K562 (cell line): ENCODE data around the gene LYSMD1. TPM values are rescaled to one million over a fixed set of nuclear protein-coding genes. Genes with fewer than 3 reads are reported as not detected.

Experiments
- ATF1 ChIP-seq, 2 experiments: fragments of 450-650 bp in 1 of 2; IDR thresholded peaks; 2 replicates each; pipeline ENCODE4 v1.6.1; 2016; ENCODE audit warnings: missing compliant biosample characterization in 1 of 2, missing genetic modification characterization in 1 of 2
- CBFA2T3 ChIP-seq: fragments of 450-650 bp; IDR thresholded peaks from 2 replicates; pipeline ENCODE4 v1.6.1; 2017
- CEBPB ChIP-seq: fragments of 450-650 bp; IDR thresholded peaks from 2 replicates; pipeline ENCODE4 v1.6.1; 2016; ENCODE audit warnings: missing genetic modification characterization, missing compliant biosample characterization
- DMBX1 ChIP-seq: fragments of 250-450 bp; sonication (Bioruptor Pico); IDR thresholded peaks from 2 replicates; pipeline ENCODE4 v1.8.0; 2022; ENCODE audit warnings: inconsistent platforms, mild to moderate bottlenecking, moderate library complexity, borderline replicate concordance
- E2F3 ChIP-seq: fragments of 250-450 bp; sonication (Bioruptor Pico); IDR thresholded peaks from 2 replicates; pipeline ENCODE4 v1.4.0; 2020; ENCODE audit warnings: mild to moderate bottlenecking
- FOXO4 ChIP-seq: fragments of 450-650 bp; formaldehyde crosslinking; IDR thresholded peaks from 2 replicates; pipeline ENCODE4 v1.4.0; 2020; ENCODE audit warnings: mild to moderate bottlenecking, moderate library complexity
- HDAC1 ChIP-seq, 2 experiments: fragments of 450-650 bp; IDR thresholded peaks; 2 replicates each; pipeline ENCODE4 v1.6.1; 2016 to 2017; ENCODE audit warnings: inconsistent platforms in 1 of 2, mild to moderate bottlenecking in 1 of 2, moderate library complexity in 1 of 2
- ILK ChIP-seq: fragments of 450-650 bp; IDR thresholded peaks from 2 replicates; pipeline ENCODE4 v1.6.1; 2016; ENCODE audit warnings: missing genetic modification characterization, low read depth, mild to moderate bottlenecking, missing compliant biosample characterization, moderate library complexity, borderline replicate concordance
- IRF2 ChIP-seq: sonication (generic); formaldehyde crosslinking; IDR thresholded peaks from 2 replicates; pipeline ENCODE4 v1.8.1; 2022; ENCODE audit warnings: mild to moderate bottlenecking, missing genetic modification reagents
- JUNB ChIP-seq: fragments of 450-650 bp; formaldehyde crosslinking; conservative IDR thresholded peaks from 2 replicates; pipeline ENCODE4 v1.4.0; 2020; ENCODE audit warnings: mild to moderate bottlenecking
- LARP7 ChIP-seq: fragments of 450-650 bp; IDR thresholded peaks from 2 replicates; pipeline ENCODE4 v1.6.1; 2016
- MAFF ChIP-seq: IDR thresholded peaks from 2 replicates; pipeline ENCODE4 v1.6.1; 2012; ENCODE audit warnings: low read length, improper control_type of control experiment
- NRF1 ChIP-seq, 2 experiments: fragments of 450-650 bp; IDR thresholded peaks in 1 of 2; conservative IDR thresholded peaks in 1 of 2; 2 replicates each; pipeline ENCODE4 v1.6.1; 2014; ENCODE audit warnings: mild to moderate bottlenecking in 2 of 2
- PML ChIP-seq: IDR thresholded peaks from 2 replicates; pipeline ENCODE4 v1.6.1; 2012; ENCODE audit warnings: low read length, inconsistent platforms
- POU5F1 ChIP-seq: fragments of 150-350 bp; IDR thresholded peaks from 2 replicates; pipeline ENCODE4 v1.6.1; 2014; ENCODE audit warnings: borderline replicate concordance, low read length, low read depth, mild to moderate bottlenecking; ENCODE audit not compliant: partially characterized antibody
- RAD51 ChIP-seq: fragments of 450-650 bp; IDR thresholded peaks from 2 replicates; pipeline ENCODE4 v1.7.1; 2016; ENCODE audit warnings: low read depth, mild to moderate bottlenecking, borderline replicate concordance
- RB1 ChIP-seq: fragments of 450-650 bp; IDR thresholded peaks from 2 replicates; pipeline ENCODE4 v1.6.1; 2017; ENCODE audit warnings: low read depth, mild to moderate bottlenecking
- RBM15 ChIP-seq: fragments of 200-400 bp; formaldehyde crosslinking; IDR thresholded peaks from 2 replicates; pipeline ENCODE4 v1.6.1; 2018; ENCODE audit warnings: mild to moderate bottlenecking, low read length, moderate library complexity; ENCODE audit not compliant: insufficient read depth
- RBM22 ChIP-seq: fragments of 200-400 bp; formaldehyde crosslinking; IDR thresholded peaks from 2 replicates; pipeline ENCODE4 v1.6.1; 2018; ENCODE audit warnings: low read length, low read depth; ENCODE audit not compliant: poor library complexity, severe bottlenecking
- SAFB ChIP-seq: fragments of 200-400 bp; formaldehyde crosslinking; IDR thresholded peaks from 2 replicates; pipeline ENCODE4 v1.6.1; 2017; ENCODE audit warnings: low read depth, low read length, borderline replicate concordance
- TOE1 ChIP-seq, 2 experiments: fragments of 450-650 bp in 1 of 2; sonication (generic) in 1 of 2; formaldehyde crosslinking in 1 of 2; IDR thresholded peaks; 2 replicates each; pipeline versions ENCODE4 v1.7.1 to v1.8.0; 2016 to 2022; ENCODE audit warnings: borderline replicate concordance in 2 of 2, mild to moderate bottlenecking in 2 of 2, antibody characterized with exemption in 1 of 2, inconsistent platforms in 1 of 2, low read depth in 1 of 2, missing genetic modification reagents in 1 of 2, moderate library complexity in 1 of 2
- ZNF232 ChIP-seq: sonication (generic); formaldehyde crosslinking; IDR thresholded peaks from 2 replicates; pipeline ENCODE4 v1.8.0; 2022; ENCODE audit warnings: mild to moderate bottlenecking, missing genetic modification reagents
- ZNF830 ChIP-seq: fragments of 250-450 bp; sonication (Bioruptor Pico); IDR thresholded peaks from 2 replicates; pipeline ENCODE4 v1.5.0; 2021; ENCODE audit warnings: mild to moderate bottlenecking
- polyA plus RNA-seq, 8 experiments: library from polyadenylated mRNA; depleted of rRNA in 4 of 8; stranded (reverse) in 5 of 8; unstranded in 3 of 8; fragments of >200 nt; fragmentation: Nextera tagmentation in 2 of 8; fragmentation: Illumina TruSeq in 1 of 8; extraction: Ambion mirVana in 2 of 8; extraction: Trizol in 1 of 8; gene quantifications; 2 replicates each; pipeline versions ENCODE4 v1.2.1 to v1.2.3, GENCODE V29; 2011 to 2014; ENCODE audit warnings: inconsistent platforms in 1 of 8, missing spikeins in 1 of 8
- total RNA-seq, 7 experiments: library from RNA; depleted of rRNA in 6 of 7; stranded (reverse); fragments of >200 nt in 6 of 7; fragmentation: Illumina TruSeq in 2 of 7; extraction: Trizol in 2 of 7; gene quantifications; 2 replicates each; pipeline versions ENCODE4 v1.2.1 to v1.2.3, GENCODE V29; 2011 to 2021; ENCODE audit warnings: low replicate concordance in 1 of 7
- TF ChIP-seq, protein P1 (sequence below): fragments of 450-650 bp; IDR thresholded peaks from one replicate; pipeline ENCODE4 v1.6.1; 2018; ENCODE audit warnings: mild to moderate bottlenecking, moderate library complexity; ENCODE audit not compliant: partially characterized antibody
- TF ChIP-seq, protein P2 (sequence below): fragments of 250-450 bp; sonication (Bioruptor Pico); IDR thresholded peaks from 2 replicates; pipeline ENCODE4 v1.5.1; 2021; ENCODE audit warnings: mild to moderate bottlenecking

LYSMD1 gene
- total and polyA plus RNA-seq, 9 of the 15 experiments (the other 6 are each of a cell fraction or from before 2014, with no cell fraction given), result 2.2 to 9.4 (median 6.0) TPM

- TF ChIP-seq, protein P1, sequence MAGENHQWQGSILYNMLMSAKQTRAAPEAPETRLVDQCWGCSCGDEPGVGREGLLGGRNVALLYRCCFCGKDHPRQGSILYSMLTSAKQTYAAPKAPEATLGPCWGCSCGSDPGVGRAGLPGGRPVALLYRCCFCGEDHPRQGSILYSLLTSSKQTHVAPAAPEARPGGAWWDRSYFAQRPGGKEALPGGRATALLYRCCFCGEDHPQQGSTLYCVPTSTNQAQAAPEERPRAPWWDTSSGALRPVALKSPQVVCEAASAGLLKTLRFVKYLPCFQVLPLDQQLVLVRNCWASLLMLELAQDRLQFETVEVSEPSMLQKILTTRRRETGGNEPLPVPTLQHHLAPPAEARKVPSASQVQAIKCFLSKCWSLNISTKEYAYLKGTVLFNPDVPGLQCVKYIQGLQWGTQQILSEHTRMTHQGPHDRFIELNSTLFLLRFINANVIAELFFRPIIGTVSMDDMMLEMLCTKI, result no peak
- TF ChIP-seq MAFF, result no peak
- TF ChIP-seq RBM15, result no peak
- TF ChIP-seq ZNF232 (CRISPR knock-in tag), result no peak
- TF ChIP-seq HDAC1 (IDR thresholded peaks at IDR 0.05), result peak in 1 of 2 experiments; percentile 67; a peak in 2 of 4 replicates
- TF ChIP-seq JUNB (CRISPR knock-in tag), result no peak
- TF ChIP-seq RB1, result peak; percentile 67; the same call in 1 of the 2 replicates
- no peak for TF ChIP-seq FOXO4
- TF ChIP-seq RBM22, result no peak
- TF ChIP-seq RAD51, result 0 out of 2 replicates have a peak, but pooled peaks have one; percentile 36
- no peak for TF ChIP-seq LARP7
- no peak for TF ChIP-seq IRF2 (CRISPR knock-in tag)
- no peak for TF ChIP-seq SAFB
- TF ChIP-seq ZNF830 (CRISPR knock-in tag), result no peak
- TF ChIP-seq ILK (tag), result no peak
- TF ChIP-seq TOE1 (IDR thresholded peaks at IDR 0.05; ENCODE audit: borderline replicate concordance), result peak; percentile 92
- no peak for TF ChIP-seq TOE1 (CRISPR knock-in tag; IDR thresholded peaks at IDR 0.05; ENCODE audit: borderline replicate concordance, low read depth)
- TF ChIP-seq, protein P2, sequence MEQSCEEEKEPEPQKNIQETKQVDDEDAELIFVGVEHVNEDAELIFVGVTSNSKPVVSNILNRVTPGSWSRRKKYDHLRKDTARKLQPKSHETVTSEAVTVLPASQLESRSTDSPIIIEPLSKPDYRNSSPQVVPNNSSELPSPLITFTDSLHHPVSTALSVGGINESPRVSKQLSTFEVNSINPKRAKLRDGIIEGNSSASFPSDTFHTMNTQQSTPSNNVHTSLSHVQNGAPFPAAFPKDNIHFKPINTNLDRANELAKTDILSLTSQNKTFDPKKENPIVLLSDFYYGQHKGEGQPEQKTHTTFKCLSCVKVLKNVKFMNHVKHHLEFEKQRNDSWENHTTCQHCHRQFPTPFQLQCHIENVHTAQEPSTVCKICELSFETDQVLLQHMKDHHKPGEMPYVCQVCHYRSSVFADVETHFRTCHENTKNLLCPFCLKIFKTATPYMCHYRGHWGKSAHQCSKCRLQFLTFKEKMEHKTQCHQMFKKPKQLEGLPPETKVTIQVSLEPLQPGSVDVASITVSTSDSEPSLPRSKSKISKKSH (CRISPR knock-in tag), result no peak
- TF ChIP-seq NRF1 (conservative IDR thresholded peaks at IDR 0.05 in 1 of 2, IDR thresholded peaks at IDR 0.05 in 1 of 2), result peak; percentile 70 to 78
- TF ChIP-seq CBFA2T3, result 0 out of 2 replicates have a peak, but pooled peaks have one; percentile 3
- peak; percentile 79; the same call in 1 of the 2 replicates for TF ChIP-seq PML
- TF ChIP-seq CEBPB, result no peak
- no peak for TF ChIP-seq ATF1 (CRISPR knock-in tag; IDR thresholded peaks at IDR 0.05)
- peak; percentile 56; the same call in 1 of the 2 replicates for TF ChIP-seq ATF1 (tag; IDR thresholded peaks at IDR 0.05)
- TF ChIP-seq POU5F1, result no peak
- TF ChIP-seq DMBX1, result no peak
- peak; percentile 25; the same call in 1 of the 2 replicates for TF ChIP-seq E2F3
These were observed 24.1 kb upstream of the LYSMD1 start, which contains the start of gene VPS72 (continued) for GRCh38 chr1:151189637-151190445.
